IPS-15b (cell line): ENCODE measurements around the gene RMRP.

Source experiments
- H3K27me3 ChIP-seq: one replicate; pipeline ENCODE4 v1.6.1; 2013; ENCODE audit warnings: low read length; ENCODE audit not compliant: control insufficient read depth, insufficient read depth
- H3K36me3 ChIP-seq: one replicate; pipeline ENCODE4 v1.6.1; 2013; ENCODE audit warnings: low read length; ENCODE audit not compliant: control insufficient read depth, insufficient read depth
- H3K4me1 ChIP-seq: one replicate; pipeline ENCODE4 v1.6.1; 2013; ENCODE audit warnings: mild to moderate bottlenecking, low read length; ENCODE audit not compliant: control insufficient read depth, insufficient read depth
- H3K4me3 ChIP-seq: one replicate; pipeline ENCODE4 v1.5.1; 2013; ENCODE audit warnings: low read depth, low read length
- H3K9ac ChIP-seq: one replicate; pipeline ENCODE4 v1.6.1; 2013; ENCODE audit warnings: low read depth, mild to moderate bottlenecking, low read length
- H3K9me3 ChIP-seq: one replicate; pipeline ENCODE4 v1.6.1; 2013; ENCODE audit warnings: mild to moderate bottlenecking, low read length; ENCODE audit not compliant: control insufficient read depth, insufficient read depth

Gene RMRP

DNA sequence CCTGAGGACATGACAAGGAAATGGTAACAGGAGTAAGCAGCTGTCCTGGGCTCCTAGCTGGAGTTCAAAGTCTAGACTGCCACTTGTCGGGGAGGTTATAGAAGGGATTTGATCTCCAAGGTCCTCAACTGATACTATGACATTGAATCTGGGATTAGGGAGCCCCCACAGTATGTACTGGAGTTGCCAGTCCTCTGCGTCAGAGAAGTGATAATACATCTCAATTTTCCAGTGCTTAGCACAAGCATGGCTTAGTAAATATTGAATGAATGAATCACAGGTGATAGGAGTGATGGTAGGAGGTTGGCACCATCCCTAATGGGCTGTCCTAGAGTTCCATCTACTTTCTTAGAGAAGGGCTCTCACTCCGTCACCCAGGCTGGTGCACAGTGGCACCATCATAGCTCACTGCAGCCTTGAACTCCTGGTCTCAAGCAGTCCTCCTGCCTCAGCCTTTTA is 38.2 kb upstream of the RMRP start:
- peaks cover 33% of the 10 kb centered on the region for H3K36me3 ChIP-seq
- H3K9me3 ChIP-seq: no peaks in the 10 kb centered on the region
- H3K9ac ChIP-seq: no peak overlapping the region
- no peaks in the 10 kb centered on the region for H3K4me1 ChIP-seq
- no peaks in the 10 kb centered on the region for H3K27me3 ChIP-seq
- H3K4me3 ChIP-seq: no peak overlapping the region

DNA sequence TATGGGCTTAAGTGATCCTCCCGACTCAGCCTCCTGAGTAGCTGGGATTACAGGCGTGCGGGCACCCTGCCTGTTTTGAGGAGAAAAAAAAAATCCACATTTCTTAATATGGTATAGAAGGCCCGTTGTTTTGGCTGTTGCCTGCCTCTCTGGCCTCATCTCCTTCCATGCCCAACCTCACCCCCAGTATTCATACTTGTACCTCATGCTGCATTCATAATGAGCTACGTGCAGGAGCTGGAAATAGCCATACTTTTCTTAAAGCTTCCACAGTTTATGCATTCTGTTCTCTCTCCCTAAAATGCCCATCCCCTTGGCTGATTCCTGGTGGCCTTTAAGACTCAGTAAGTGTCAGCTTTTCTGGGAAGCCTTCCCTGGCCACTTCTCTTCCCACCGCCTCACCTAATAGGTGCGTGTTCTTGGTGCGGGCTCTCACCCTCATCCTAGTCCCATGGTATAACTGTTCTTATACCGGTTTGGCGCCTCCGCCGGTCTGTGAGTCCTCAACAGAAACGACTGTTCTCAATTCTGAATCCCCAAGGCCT is 34.0 kb upstream of the RMRP start:
- Histone ChIP-seq H3K9ac (no peak overlapping the region), H3K4me3 (peak overlapping the region; percentile 79), H3K4me1 (peaks cover 10% of the 10 kb centered on the region), H3K9me3 (no peaks in the 10 kb centered on the region), H3K27me3 (no peaks in the 10 kb centered on the region), H3K36me3 (peaks cover 13% of the 10 kb centered on the region)

DNA sequence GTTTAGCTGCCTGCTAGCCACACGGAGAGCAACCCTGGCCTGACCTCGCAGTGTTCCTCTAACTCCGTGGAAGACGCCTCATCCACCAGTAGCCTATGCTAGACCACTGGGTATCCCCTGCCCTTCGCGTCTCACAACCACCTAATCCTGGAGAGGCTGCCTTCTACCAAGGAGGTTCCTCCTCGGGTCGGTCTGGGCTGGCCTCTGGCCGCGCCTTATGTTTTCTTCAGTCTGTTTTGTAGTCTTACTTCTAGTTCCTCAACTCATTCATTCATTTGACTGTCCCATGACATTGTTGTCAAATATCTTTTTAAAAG is 33.5 kb upstream of the RMRP start:
- peak overlapping the region; percentile 37 for H3K9ac ChIP-seq
- H3K4me1 ChIP-seq: peaks cover 10% of the 10 kb centered on the region
- peaks cover 15% of the 10 kb centered on the region for H3K36me3 ChIP-seq
- H3K4me3 ChIP-seq: peak overlapping the region; percentile 79
- no peaks in the 10 kb centered on the region for H3K9me3 ChIP-seq
- H3K27me3 ChIP-seq: no peaks in the 10 kb centered on the region

DNA sequence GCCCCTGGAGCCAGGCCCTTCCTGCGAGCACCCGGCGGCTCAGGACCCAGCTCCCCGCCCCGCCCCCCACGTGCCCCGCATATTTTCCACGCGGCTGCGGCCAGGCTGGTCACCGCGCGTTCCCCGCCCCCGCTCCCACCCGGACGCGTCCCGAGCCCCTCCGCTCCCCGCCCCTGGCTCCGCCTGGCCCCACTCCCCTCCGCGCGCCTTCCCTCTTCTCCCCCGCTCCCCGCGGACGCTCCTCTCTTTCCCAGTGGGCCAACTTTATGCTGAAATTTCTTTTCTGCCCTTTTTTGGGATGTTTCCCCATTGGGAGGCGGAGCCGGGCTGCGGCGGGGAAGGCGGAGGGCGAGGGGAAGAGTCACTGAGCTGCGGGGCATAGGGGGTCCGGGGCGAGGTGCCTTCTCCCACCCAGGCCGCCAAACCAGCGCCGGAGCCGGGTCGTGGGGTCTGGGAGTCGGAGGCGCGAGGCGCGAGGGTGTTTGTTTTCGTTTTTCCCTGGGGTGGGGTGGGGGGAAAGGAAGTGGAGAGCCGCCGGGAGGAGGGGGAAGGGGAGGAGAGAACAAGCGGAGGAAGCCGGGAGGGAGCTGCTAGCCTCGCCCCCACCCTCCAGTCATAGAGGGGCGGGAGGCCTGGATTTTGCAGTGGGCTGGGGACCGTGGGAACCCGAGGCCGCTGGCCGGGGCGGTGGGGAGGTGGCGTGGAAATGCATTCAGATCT is 33.0 kb upstream of the RMRP start:
- Histone ChIP-seq H3K9me3 (no peaks in the 10 kb centered on the region), H3K9ac (peak overlapping the region; percentile 37), H3K36me3 (peaks cover 15% of the 10 kb centered on the region), H3K4me1 (peaks cover 10% of the 10 kb centered on the region), H3K4me3 (peak overlapping the region; percentile 81), H3K27me3 (no peaks in the 10 kb centered on the region)

DNA sequence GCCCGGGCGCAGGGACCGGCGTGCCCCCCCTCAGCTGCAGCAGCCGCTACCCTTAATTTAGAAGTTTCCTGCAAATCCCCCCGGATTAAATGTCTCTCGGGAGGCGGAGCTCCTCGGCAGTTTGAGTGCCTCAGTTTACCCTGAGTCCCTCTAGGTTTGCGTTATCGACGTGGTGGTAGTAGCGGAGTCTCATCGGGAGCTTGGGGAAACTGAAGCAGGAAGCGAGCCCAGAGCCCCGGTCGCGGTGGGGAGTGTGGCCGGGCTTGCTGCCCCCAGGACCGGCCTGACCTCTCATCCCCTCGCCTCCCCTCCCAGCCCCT is 32.4 kb upstream of the RMRP start:
- H3K4me3 ChIP-seq: peak overlapping the region; percentile 81
- H3K36me3 ChIP-seq: peaks cover 19% of the 10 kb centered on the region
- H3K4me1 ChIP-seq: peaks cover 10% of the 10 kb centered on the region
- no peaks in the 10 kb centered on the region for H3K27me3 ChIP-seq
- peak overlapping the region; percentile 12 for H3K9ac ChIP-seq
- no peaks in the 10 kb centered on the region for H3K9me3 ChIP-seq

DNA sequence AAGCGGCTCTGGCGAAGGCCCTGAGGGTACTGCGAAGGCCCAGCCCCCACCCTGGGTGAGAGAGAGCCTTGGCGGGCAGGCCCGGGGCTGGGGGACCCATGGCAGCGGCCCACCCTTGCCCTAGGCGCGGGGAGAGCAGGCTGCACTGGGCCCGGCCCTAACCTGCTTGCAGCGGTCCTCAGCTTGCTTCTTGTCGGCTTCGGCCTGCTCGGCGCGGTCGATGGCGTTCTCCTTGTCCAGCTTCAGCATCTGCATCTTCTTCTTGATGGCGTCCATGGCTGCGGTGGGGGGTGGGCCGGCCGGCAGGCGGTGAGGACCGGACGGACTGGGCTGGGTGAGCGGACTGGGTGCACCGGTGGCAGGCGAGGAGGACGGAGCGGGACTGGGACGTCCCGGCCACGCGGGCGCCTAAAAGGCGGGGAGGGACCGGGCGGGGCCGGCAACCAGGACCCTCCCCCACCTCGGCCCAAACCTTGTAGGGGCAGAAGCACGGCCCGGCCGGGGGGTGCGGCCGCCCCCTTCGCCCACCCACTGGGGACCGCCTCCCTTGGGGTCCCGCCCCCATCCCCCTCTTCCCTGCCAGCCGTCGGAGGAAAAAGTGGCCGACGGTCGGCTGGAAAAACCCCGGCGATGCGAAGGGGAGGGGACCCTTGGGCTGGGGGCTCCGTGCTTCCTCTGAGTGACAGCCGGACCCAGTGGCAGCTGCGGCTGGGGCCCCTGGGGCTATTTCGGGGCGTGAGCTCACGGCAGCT is 31.9 kb upstream of the RMRP start, which contains the start of gene TPM2:
Gene TPM2, minus strand, starts transcription at position 384 of the 752 bp plus-strand sequence. Its CDS starts 108 bp downstream, at position 276.
- Histone ChIP-seq H3K36me3 (peaks cover 24% of the 10 kb centered on the region), H3K9me3 (no peaks in the 10 kb centered on the region), H3K9ac (peak within 1 kb of the TSS; percentile 92), H3K27me3 (no peaks in the 10 kb centered on the region), H3K4me1 (peaks cover 10% of the 10 kb centered on the region), H3K4me3 (peak within 1 kb of the TSS; percentile 81)

DNA sequence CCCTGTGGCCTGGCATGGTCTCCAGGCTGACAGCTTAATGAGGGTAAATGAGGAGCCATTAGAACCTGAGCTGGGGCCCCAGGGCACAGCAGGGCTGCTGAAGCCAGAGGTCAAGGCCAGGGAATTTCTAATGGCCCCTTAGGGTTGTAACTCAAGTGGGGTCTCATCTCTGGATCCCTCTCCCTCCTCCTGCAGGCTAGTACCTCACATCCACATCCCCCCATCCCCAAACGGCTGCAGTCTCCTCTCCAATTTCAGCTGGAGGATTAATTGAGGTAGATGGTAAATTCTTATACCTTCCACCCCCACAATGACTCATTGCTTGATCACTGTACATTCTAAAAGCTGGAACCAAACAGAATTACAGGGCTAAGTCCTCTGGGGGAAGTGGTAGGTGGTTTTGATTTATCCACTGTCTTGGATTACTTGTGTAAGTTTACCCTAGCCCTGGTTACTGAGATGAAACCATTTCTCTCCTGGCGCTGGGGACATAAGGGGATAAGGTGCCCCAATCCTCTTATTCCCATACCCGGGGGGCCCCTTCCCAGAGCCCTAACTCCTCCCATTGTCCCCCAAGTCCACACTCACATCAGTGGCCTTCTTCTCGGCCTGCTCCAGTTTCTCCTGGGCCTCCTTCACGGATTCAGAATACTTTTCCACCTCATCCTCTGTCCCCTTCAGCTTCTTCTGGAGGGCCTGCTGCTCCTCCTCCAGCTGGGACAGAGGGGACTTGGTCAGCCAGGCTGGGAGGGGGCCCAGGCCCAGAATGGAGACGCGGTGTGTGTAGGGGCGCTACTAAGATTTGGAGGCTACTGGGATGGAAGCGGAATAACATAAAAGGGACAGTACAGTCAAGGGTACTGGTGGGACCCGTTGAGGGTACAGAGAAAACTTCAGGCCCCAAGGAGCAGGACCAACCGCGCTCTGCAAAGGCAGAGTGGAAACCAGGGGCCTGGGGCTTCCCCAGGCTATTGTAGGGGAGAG is 31.0 kb upstream of the RMRP start:
- Histone ChIP-seq H3K36me3 (peaks cover 33% of the 10 kb centered on the region), H3K4me1 (peaks cover 10% of the 10 kb centered on the region), H3K4me3 (peak overlapping the region; percentile 81), H3K9ac (peak overlapping the region; percentile 92), H3K9me3 (no peaks in the 10 kb centered on the region), H3K27me3 (no peaks in the 10 kb centered on the region)

DNA sequence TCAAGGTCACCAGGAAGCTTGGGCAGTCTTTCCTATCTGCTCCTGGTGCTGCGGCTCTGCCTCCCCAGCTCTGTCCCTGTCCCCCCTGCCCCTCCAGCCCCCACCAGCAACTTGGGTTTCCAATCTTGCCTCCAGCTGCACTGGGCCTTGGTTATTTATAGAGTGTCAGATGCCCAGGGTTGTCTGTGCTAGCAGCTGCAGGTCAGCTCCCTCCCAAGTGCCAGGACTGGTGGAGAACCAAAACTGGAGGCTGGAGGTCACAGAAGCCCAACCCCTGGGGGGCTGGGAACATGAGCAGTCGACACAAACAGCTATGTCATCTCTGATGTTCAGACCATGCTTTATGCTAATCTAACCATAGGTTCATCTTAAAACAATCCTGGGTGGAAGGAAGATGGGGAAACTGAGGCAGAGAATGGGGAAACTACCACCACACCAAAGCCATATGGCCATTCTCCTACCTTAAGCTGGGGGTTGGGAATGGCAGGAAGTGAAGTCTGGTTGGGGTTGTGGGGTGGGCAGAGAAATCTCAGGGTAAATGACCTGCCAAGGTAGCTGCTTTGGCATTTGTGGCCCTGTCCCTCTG is 30.2 kb upstream of the RMRP start:
- Histone ChIP-seq H3K9me3 (no peaks in the 10 kb centered on the region), H3K4me1 (peaks cover 10% of the 10 kb centered on the region), H3K9ac (no peak overlapping the region), H3K36me3 (peaks cover 40% of the 10 kb centered on the region), H3K27me3 (no peaks in the 10 kb centered on the region), H3K4me3 (peak overlapping the region; percentile 81)

DNA sequence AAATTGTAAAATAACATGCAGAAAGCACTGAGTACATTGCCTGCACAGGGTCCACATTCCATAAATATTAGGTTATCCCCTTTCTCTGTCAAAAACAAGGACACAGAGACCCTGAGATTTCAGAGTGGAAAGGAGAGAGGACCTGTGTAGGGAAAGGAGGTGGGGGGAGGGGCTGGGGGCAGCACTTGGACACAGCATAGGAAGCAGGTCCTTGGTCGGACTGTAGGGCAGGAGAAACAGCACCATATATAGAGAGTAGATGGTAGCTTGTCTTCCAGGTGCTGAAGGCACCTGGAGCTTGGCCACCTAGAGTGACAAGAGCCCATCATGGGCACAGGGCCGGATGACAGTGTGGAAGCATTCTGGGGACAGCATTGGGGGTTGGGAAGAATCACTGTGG is 29.5 kb upstream of the RMRP start:
- H3K36me3 ChIP-seq: peaks cover 48% of the 10 kb centered on the region

DNA sequence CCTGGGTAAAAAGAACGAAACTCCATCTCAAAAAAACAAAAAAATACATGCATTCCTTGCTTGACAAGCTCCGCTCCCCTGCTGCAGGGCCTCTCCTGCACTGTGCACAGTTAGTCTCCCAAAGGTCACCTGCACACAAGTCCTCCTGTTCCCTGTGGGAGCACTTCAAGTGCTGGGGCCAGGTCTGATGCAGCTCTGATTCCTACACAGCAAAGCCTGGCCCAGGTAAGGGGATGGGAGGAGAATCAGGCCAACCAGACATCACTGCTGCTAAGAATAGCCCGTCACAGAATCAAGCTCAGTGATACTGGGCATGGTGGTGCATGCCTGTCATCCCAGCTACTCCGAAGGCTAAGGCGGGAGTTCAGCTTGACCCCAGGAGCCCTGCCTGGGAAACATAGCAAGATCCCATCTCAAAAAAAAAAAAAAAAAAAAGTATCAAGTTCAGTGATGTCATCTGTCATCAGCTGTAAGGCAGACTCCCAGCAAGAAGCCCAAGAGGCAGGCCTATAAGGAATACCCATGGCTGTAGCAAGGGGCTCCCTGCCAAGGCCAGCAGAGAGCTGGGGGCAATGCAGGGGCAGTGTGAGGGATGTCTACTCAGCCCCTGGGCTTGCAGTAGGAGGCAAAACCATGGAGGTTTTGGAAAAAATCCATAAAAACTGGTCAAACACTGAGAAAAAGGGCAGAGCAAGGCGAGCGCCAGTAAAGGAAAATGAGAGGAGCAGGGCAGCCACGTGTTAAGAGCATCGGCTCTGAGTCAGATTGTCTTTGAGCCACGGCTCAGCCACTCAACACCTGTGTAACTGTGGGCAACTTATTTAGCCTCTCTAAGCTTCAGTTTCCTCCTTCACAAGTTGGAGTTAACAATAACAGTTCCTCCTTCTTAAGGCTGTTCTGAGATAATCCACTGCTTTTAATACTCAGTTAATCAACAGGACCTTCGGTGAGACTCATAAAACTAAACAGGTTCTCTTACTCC is 28.7 kb upstream of the RMRP start:
- Histone ChIP-seq H3K36me3 (peaks cover 52% of the 10 kb centered on the region), H3K4me3 (no peak overlapping the region), H3K4me1 (peaks cover 10% of the 10 kb centered on the region), H3K9ac (no peak overlapping the region), H3K9me3 (no peaks in the 10 kb centered on the region), H3K27me3 (no peaks in the 10 kb centered on the region)

More for the DNA sequence above, 29.5 kb upstream of the RMRP start:
- Histone ChIP-seq H3K4me3 (no peak overlapping the region), H3K4me1 (peaks cover 10% of the 10 kb centered on the region), H3K27me3 (no peaks in the 10 kb centered on the region), H3K9me3 (no peaks in the 10 kb centered on the region), H3K9ac (no peak overlapping the region)
